ENCODE measurements around the gene COL18A1. TPM values are rescaled to one million over a fixed set of nuclear protein-coding genes. Genes with fewer than 3 reads are reported as not detected.
A peak's percentile ranks its signal among the peaks of the same experiment; 100 is the strongest.

COL18A1 gene
- total RNA-seq, 1 donor from 2014 or later = 52.6 TPM

DNA sequence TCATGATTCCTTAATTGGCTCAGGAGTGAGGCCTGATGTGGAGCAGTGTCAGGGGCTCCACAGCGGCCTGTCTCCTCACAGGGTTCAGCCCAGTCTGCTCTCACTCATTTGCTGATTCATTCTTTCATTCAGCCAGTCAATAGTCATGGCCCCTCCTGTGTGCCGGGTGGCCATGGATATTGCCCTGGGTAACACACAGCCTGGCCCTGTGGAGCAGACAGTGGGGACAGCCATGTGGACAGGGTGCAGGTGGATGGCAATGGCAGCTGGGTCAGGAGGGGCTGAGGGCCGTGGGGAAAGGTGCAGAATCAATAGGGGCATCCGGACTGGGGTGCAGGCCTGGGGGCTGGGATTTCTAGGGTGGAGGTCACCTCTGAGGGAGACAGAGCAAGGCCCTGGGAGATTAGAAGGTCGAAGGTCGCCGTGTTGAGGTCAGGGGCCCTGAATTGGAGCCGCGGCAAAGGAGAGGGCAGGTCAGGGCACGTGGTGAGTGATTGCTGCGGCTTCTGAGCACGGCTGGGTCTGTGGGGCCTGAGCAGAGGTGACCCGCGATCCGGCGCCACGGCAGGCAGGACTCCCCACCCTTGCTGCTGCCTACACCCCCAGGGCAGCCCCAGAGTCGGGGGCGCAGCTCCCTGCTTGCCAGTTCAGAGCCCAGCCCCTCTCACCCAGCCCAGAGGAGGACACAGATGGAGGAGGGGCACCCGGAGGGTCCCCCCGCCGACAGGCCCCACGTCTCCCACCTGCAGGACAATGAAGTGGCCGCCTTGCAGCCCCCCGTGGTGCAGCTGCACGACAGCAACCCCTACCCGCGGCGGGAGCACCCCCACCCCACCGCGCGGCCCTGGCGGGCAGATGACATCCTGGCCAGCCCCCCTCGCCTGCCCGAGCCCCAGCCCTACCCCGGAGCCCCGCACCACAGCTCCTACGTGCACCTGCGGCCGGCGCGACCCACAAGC lies 103.9 kb downstream of the COL18A1 start:
- no peak overlapping the region for H3K4me2 ChIP-seq
- peak overlapping the region; percentile 14 for H3K27ac ChIP-seq
- H3K36me3 ChIP-seq = no peaks in the 10 kb centered on the region
- H3K4me1 Mint-ChIP-seq = peaks cover 5% of the 10 kb centered on the region
- H3K27me3 ChIP-seq = no peaks in the 10 kb centered on the region
- H3K27me3 Mint-ChIP-seq (ENCODE audit: insufficient read depth, low read depth) = peaks cover 5% of the 10 kb centered on the region
- no peak overlapping the region for H3K9ac ChIP-seq
- H3K9me3 ChIP-seq (ENCODE audit: low read depth) = no peaks in the 10 kb centered on the region
- peaks cover 3% of the 10 kb centered on the region for H3K4me1 ChIP-seq
- H3K79me2 ChIP-seq (ENCODE audit: low read depth) = no peaks in the 10 kb centered on the region
- DNase-seq (ENCODE audit: low spot score) = peak; percentile 20
- no peak overlapping the region for H2AFZ ChIP-seq (replicated peaks)
- H3K9me3 Mint-ChIP-seq = no peaks in the 10 kb centered on the region
- no peak overlapping the region for H3K4me3 ChIP-seq
- peak overlapping the region; percentile 86 for H3K27ac Mint-ChIP-seq
- peaks cover 22% of the 10 kb centered on the region for H4K20me1 ChIP-seq (ENCODE audit: low read depth)
- H3F3A ChIP-seq (ENCODE audit: low read depth) = peaks cover 5% of the 10 kb centered on the region
- H3K36me3 Mint-ChIP-seq = peaks cover 8% of the 10 kb centered on the region
- no peak overlapping the region for H3K4me3 Mint-ChIP-seq
- TF ChIP-seq EZH2phosphoT487 (IDR thresholded peaks at IDR 0.05) (no peak), EZH2 (IDR thresholded peaks at IDR 0.05) (no peak)
- TF ChIP-seq, protein P1, sequence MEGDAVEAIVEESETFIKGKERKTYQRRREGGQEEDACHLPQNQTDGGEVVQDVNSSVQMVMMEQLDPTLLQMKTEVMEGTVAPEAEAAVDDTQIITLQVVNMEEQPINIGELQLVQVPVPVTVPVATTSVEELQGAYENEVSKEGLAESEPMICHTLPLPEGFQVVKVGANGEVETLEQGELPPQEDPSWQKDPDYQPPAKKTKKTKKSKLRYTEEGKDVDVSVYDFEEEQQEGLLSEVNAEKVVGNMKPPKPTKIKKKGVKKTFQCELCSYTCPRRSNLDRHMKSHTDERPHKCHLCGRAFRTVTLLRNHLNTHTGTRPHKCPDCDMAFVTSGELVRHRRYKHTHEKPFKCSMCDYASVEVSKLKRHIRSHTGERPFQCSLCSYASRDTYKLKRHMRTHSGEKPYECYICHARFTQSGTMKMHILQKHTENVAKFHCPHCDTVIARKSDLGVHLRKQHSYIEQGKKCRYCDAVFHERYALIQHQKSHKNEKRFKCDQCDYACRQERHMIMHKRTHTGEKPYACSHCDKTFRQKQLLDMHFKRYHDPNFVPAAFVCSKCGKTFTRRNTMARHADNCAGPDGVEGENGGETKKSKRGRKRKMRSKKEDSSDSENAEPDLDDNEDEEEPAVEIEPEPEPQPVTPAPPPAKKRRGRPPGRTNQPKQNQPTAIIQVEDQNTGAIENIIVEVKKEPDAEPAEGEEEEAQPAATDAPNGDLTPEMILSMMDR (IDR thresholded peaks at IDR 0.05) = no peak

DNA sequence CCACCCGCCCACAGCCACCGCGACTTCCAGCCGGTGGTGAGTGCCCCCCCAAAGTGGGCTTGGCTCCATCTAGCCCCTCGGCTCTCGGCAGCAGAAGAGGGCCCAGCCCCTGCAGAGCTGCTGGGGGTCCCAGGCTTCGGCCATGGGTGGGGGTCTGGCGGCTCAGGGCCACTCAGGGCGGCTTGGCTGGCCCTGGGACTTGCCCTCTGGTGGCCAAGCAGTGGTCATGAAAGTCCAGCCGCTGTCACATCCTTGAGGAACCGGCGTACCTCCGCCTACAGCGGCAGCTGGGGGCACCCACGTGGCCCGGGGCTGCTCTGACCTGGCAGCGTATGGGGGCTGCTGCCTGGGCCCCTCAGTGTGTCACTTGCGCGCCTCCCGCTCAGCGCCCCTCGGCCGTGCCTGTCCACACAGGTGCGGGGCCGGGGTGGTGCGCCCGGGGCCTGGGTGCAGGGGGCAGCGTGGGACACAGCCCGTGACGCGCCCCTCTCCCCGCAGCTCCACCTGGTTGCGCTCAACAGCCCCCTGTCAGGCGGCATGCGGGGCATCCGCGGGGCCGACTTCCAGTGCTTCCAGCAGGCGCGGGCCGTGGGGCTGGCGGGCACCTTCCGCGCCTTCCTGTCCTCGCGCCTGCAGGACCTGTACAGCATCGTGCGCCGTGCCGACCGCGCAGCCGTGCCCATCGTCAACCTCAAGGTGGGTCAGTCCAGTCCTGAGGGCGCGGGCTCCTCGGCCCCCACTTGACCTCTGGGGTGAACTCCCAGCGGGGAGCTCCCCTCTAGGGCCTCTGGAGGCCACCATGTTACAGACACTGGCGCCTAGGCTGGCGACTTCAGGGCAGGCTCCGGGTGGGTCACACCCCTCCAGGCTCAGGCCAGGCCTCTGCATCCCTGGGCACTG lies 104.9 kb downstream of the COL18A1 start:
- no peak overlapping the region for H3K4me3 Mint-ChIP-seq
- Histone ChIP-seq H3K9me3 (ENCODE audit: low read depth) (no peaks in the 10 kb centered on the region), H3F3A (ENCODE audit: low read depth) (peaks cover 5% of the 10 kb centered on the region), H3K9ac (no peak overlapping the region), H4K20me1 (ENCODE audit: low read depth) (peaks cover 22% of the 10 kb centered on the region), H3K79me2 (ENCODE audit: low read depth) (no peaks in the 10 kb centered on the region), H3K4me2 (no peak overlapping the region), H3K27me3 (no peaks in the 10 kb centered on the region), H3K4me1 (peaks cover 3% of the 10 kb centered on the region), H2AFZ (replicated peaks) (no peak overlapping the region), H3K36me3 (no peaks in the 10 kb centered on the region), H3K4me3 (no peak overlapping the region), H3K27ac (no peak overlapping the region)
- H3K27ac Mint-ChIP-seq = no peak overlapping the region
- DNase-seq (ENCODE audit: low spot score) = peak; percentile 20
- peaks cover 5% of the 10 kb centered on the region for H3K27me3 Mint-ChIP-seq (ENCODE audit: insufficient read depth, low read depth)
- H3K9me3 Mint-ChIP-seq = no peaks in the 10 kb centered on the region
- H3K4me1 Mint-ChIP-seq = peaks cover 5% of the 10 kb centered on the region
- TF ChIP-seq, protein P1 (IDR thresholded peaks at IDR 0.05) = peak; percentile 26
- no peak for TF ChIP-seq EZH2phosphoT487 (IDR thresholded peaks at IDR 0.05)
- TF ChIP-seq EZH2 (IDR thresholded peaks at IDR 0.05) = no peak
- peaks cover 8% of the 10 kb centered on the region for H3K36me3 Mint-ChIP-seq

DNA sequence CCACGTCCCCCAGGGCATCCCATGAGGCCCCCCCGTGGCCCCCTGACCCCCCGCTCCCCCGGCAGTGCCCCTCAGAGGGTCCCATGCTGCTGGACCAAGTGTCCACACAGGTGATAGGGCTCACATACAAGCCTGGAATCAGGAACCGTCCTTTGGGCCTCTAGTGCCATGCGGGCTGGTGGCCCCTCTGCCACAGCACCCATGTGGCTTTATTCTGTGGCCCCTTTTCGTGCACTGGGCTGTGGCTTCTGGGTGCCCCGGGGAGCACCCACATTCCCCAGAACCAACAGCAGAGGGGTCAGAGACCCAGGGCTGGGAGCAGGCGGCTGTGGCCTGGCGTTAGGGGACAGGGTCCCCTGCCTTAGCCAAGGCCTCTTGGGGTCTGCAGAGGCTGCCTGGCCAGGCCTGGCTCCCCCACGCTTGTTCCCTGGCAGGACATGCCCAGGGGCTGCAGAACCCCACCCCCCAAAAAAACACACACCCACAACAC lies 105.5 kb downstream of the COL18A1 start:
- TF ChIP-seq, protein P1 (IDR thresholded peaks at IDR 0.05) = no peak
- TF ChIP-seq EZH2 (IDR thresholded peaks at IDR 0.05) = no peak
- no peak for TF ChIP-seq EZH2phosphoT487 (IDR thresholded peaks at IDR 0.05)
- no peak for DNase-seq (ENCODE audit: low spot score)
- Mint-ChIP-seq H3K36me3 (peaks cover 8% of the 10 kb centered on the region), H3K4me1 (peaks cover 5% of the 10 kb centered on the region), H3K9me3 (no peaks in the 10 kb centered on the region), H3K27ac (no peak overlapping the region), H3K27me3 (ENCODE audit: insufficient read depth, low read depth) (peaks cover 5% of the 10 kb centered on the region), H3K4me3 (no peak overlapping the region)
- Histone ChIP-seq H2AFZ (replicated peaks) (no peak overlapping the region), H3K79me2 (ENCODE audit: low read depth) (no peaks in the 10 kb centered on the region), H3K9me3 (ENCODE audit: low read depth) (no peaks in the 10 kb centered on the region), H3K4me1 (peaks cover 3% of the 10 kb centered on the region), H3K9ac (no peak overlapping the region), H3K4me2 (no peak overlapping the region), H3K27me3 (no peaks in the 10 kb centered on the region), H3K27ac (no peak overlapping the region), H3F3A (ENCODE audit: low read depth) (peaks cover 5% of the 10 kb centered on the region), H3K4me3 (no peak overlapping the region), H3K36me3 (no peaks in the 10 kb centered on the region), H4K20me1 (ENCODE audit: low read depth) (peaks cover 22% of the 10 kb centered on the region)
